H9 (cell line): ENCODE results near the gene PRAMEF33. TPM values are rescaled to one million over a fixed set of nuclear protein-coding genes. Genes with fewer than 3 reads are reported as not detected.
"Not testable (repeated sequence)": the region's sequence is repeated elsewhere in the genome, so short reads cannot be mapped to it uniquely, and the experiment has no call there.

Experiments
- DNase-seq: peaks from one replicate; pipeline ENCODE4 v3.0.0-alpha.2; 2017
- H2AFZ ChIP-seq: one replicate; pipeline ENCODE4 v1.6.1; 2013; ENCODE audit warnings: mild to moderate bottlenecking, low read length, control low read depth, moderate library complexity
- H2AK5ac ChIP-seq: 2 replicates; pipeline ENCODE4 v1.6.1; 2013; ENCODE audit warnings: low read length, control low read depth, mixed read lengths; ENCODE audit not compliant: insufficient read length
- H2BK120ac ChIP-seq: one replicate; pipeline ENCODE4 v1.6.1; 2013; ENCODE audit warnings: low read depth, mild to moderate bottlenecking, low read length, control low read depth, inconsistent platforms; ENCODE audit not compliant: poor library complexity, severe bottlenecking
- H2BK12ac ChIP-seq: 2 replicates; pipeline ENCODE4 v1.6.1; 2013; ENCODE audit warnings: low read length, control low read depth, mixed read lengths, low read depth; ENCODE audit not compliant: insufficient read length
- H2BK15ac ChIP-seq: 2 replicates; pipeline ENCODE4 v1.6.1; 2013; ENCODE audit warnings: low read depth, low read length, control low read depth
- H2BK20ac ChIP-seq: one replicate; pipeline ENCODE4 v1.6.1; 2013; ENCODE audit warnings: low read depth, mild to moderate bottlenecking, low read length, control low read depth, inconsistent platforms; ENCODE audit not compliant: poor library complexity, severe bottlenecking
- H2BK5ac ChIP-seq: 2 replicates; pipeline ENCODE4 v1.6.1; 2013; ENCODE audit warnings: low read length, control low read depth, mixed read lengths; ENCODE audit not compliant: insufficient read length
- H3K14ac ChIP-seq: 2 replicates; pipeline ENCODE4 v1.6.1; 2013; ENCODE audit warnings: low read length, control low read depth; ENCODE audit not compliant: insufficient read depth
- H3K18ac ChIP-seq: 2 replicates; pipeline ENCODE4 v1.6.1; 2013; ENCODE audit warnings: low read depth, mild to moderate bottlenecking, mixed read lengths, low read length, control low read depth; ENCODE audit not compliant: insufficient read length
- H3K23ac ChIP-seq: 2 replicates; pipeline ENCODE4 v1.6.1; 2013; ENCODE audit warnings: low read length, control low read depth, mixed read lengths, low read depth; ENCODE audit not compliant: insufficient read length
- H3K23me2 ChIP-seq: 2 replicates; pipeline ENCODE4 v1.6.1; 2013; ENCODE audit warnings: low read depth, mild to moderate bottlenecking, mixed read lengths, low read length, control low read depth; ENCODE audit not compliant: insufficient read length, poor library complexity, severe bottlenecking
- H3K27ac ChIP-seq: 2 replicates; pipeline ENCODE4 v1.5.1; 2013; ENCODE audit warnings: low read length, control low read depth, mixed read lengths, low read depth; ENCODE audit not compliant: insufficient read length
- H3K27me3 ChIP-seq: 2 replicates; pipeline ENCODE4 v1.6.1; 2013; ENCODE audit warnings: low read length, control low read depth, inconsistent platforms; ENCODE audit not compliant: insufficient read depth
- H3K4ac ChIP-seq: 2 replicates; pipeline ENCODE4 v1.6.1; 2013; ENCODE audit warnings: low read depth, mild to moderate bottlenecking, control low read depth, inconsistent platforms, low read length, moderate library complexity
- H3K4me1 ChIP-seq: 2 replicates; pipeline ENCODE4 v1.6.1; 2013; ENCODE audit warnings: low read length, control low read depth, inconsistent platforms; ENCODE audit not compliant: insufficient read depth
- H3K4me2 ChIP-seq: 2 replicates; pipeline ENCODE4 v1.6.1; 2013; ENCODE audit warnings: low read length, control low read depth, mixed read lengths; ENCODE audit not compliant: insufficient read length, insufficient read depth
- H3K56ac ChIP-seq: 2 replicates; pipeline ENCODE4 v1.6.1; 2013; ENCODE audit warnings: low read depth, mild to moderate bottlenecking, mixed read lengths, low read length, control low read depth; ENCODE audit not compliant: insufficient read length
- H3K79me1 ChIP-seq: 2 replicates; pipeline ENCODE4 v1.6.1; 2013; ENCODE audit warnings: low read depth, mild to moderate bottlenecking, moderate library complexity, low read length, control low read depth, inconsistent platforms; ENCODE audit not compliant: insufficient read depth, poor library complexity, severe bottlenecking
- H3K79me2 ChIP-seq: 2 replicates; pipeline ENCODE4 v1.6.1; 2013; ENCODE audit warnings: low read length, control low read depth, inconsistent platforms; ENCODE audit not compliant: insufficient read depth
- H3K9ac ChIP-seq: 2 replicates; pipeline ENCODE4 v1.6.1; 2013; ENCODE audit warnings: low read length, control low read depth, mixed read lengths; ENCODE audit not compliant: insufficient read length; ENCODE audit errors: extremely low read depth
- H3K9me3 ChIP-seq: one replicate; pipeline ENCODE4 v1.6.1; 2013; ENCODE audit warnings: low read depth, low read length, inconsistent platforms; ENCODE audit not compliant: control insufficient read depth
- H3T11ph ChIP-seq: one replicate; pipeline ENCODE4 v1.6.1; 2013; ENCODE audit warnings: mild to moderate bottlenecking, low read length, control low read depth, inconsistent platforms
- H4K20me1 ChIP-seq: one replicate; pipeline ENCODE4 v1.6.1; 2013; ENCODE audit not compliant: control insufficient read depth, insufficient read length, insufficient read depth
- H4K5ac ChIP-seq: 2 replicates; pipeline ENCODE4 v1.6.1; 2013; ENCODE audit warnings: low read depth, mild to moderate bottlenecking, mixed read lengths, low read length, control low read depth; ENCODE audit not compliant: insufficient read length
- H4K8ac ChIP-seq: replicated peaks from 2 replicates; pipeline ENCODE4 v1.6.1; 2013; ENCODE audit warnings: low read length, control low read depth, mixed read lengths, low read depth; ENCODE audit not compliant: insufficient read length
- H4K91ac ChIP-seq: 2 replicates; pipeline ENCODE4 v1.6.1; 2013; ENCODE audit warnings: low read depth, mild to moderate bottlenecking, moderate library complexity, mixed read lengths, low read length, control low read depth; ENCODE audit not compliant: insufficient read length
- H3K27ac Mint-ChIP-seq, 3 experiments: 2 replicates in 2 of 3; 3 replicates in 1 of 3; pipeline ENCODE4 v1.8.0; 2020 to 2021; ENCODE audit warnings: mixed read lengths in 3 of 3, mild to moderate bottlenecking in 1 of 3, moderate library complexity in 1 of 3
- H3K27me3 Mint-ChIP-seq: 2 replicates; pipeline ENCODE4 v1.8.0; 2021; ENCODE audit warnings: low read depth, mild to moderate bottlenecking, moderate library complexity, mixed read lengths
- H3K36me3 Mint-ChIP-seq, 3 experiments: 2 replicates in 2 of 3; 3 replicates in 1 of 3; pipeline ENCODE4 v1.8.0; 2020 to 2021; ENCODE audit warnings: low read depth in 3 of 3, mixed read lengths in 3 of 3; ENCODE audit not compliant: insufficient read depth in 1 of 3
- H3K4me1 Mint-ChIP-seq, 2 experiments: 2 replicates each; pipeline ENCODE4 v1.8.0; 2020; ENCODE audit warnings: mixed read lengths in 2 of 2
- H3K4me3 Mint-ChIP-seq, 2 experiments: 2 replicates in 1 of 2; 3 replicates in 1 of 2; pipeline ENCODE4 v1.8.0; 2020 to 2021; ENCODE audit warnings: mild to moderate bottlenecking in 2 of 2, mixed read lengths in 2 of 2, moderate library complexity in 1 of 2
- H3K9me3 Mint-ChIP-seq, 2 experiments: 2 replicates in 1 of 2; 3 replicates in 1 of 2; pipeline ENCODE4 v1.8.0; 2020; ENCODE audit warnings: mild to moderate bottlenecking in 2 of 2, mixed read lengths in 2 of 2, moderate library complexity in 1 of 2
- CTCF ChIP-seq: fragments of 200-600 bp; sonication (generic); conservative IDR thresholded peaks from 3 replicates; pipeline ENCODE4 v1.8.0; 2021; ENCODE audit warnings: antibody characterized with exemption, mild to moderate bottlenecking
- WGBS: extraction: QIAGEN DNeasy Blood & Tissue Kit; methylation state at CpG from one replicate; pipeline ENCODE4 v1.1.7; 2013; ENCODE audit warnings: missing lambda C conversion rate, low lambda C conversion rate, mixed read lengths; ENCODE audit not compliant: insufficient read length; ENCODE audit errors: extremely low coverage; 5-methylcytosine and 5-hydroxymethylcytosine counted together
- total RNA-seq: library from RNA; stranded (reverse); gene quantifications from 2 replicates; pipeline ENCODE4 v1.2.1, GENCODE V29; 2021

PRAMEF33 gene
- total RNA-seq, 1 experiment from 2014 or later: not detected

GRCh38 chr1:13356774-13357173 is 53.4 kb downstream of the PRAMEF33 start:
- not testable (repeated sequence) for H2BK120ac ChIP-seq, H3T11ph ChIP-seq, H3K27me3 Mint-ChIP-seq, H3K23me2 ChIP-seq, H2BK15ac ChIP-seq, H3K36me3 Mint-ChIP-seq, H2AK5ac ChIP-seq, H3K4me1 Mint-ChIP-seq, H3K9me3 ChIP-seq, H3K4me2 ChIP-seq, H2AFZ ChIP-seq, H3K4me3 Mint-ChIP-seq, H4K8ac ChIP-seq, H3K79me2 ChIP-seq, H3K79me1 ChIP-seq, H4K91ac ChIP-seq, H2BK20ac ChIP-seq, H3K4me1 ChIP-seq, H2BK12ac ChIP-seq, H3K4ac ChIP-seq, H3K27ac Mint-ChIP-seq, H2BK5ac ChIP-seq, DNase-seq, H4K20me1 ChIP-seq, H3K56ac ChIP-seq, H3K27ac ChIP-seq, H3K23ac ChIP-seq, H3K9ac ChIP-seq, H3K14ac ChIP-seq, H3K18ac ChIP-seq, H4K5ac ChIP-seq, H3K27me3 ChIP-seq
- H3K9me3 Mint-ChIP-seq: peaks cover 13 to 24% of the 10 kb centered on the region in 2 experiments
- peak; percentile 68 for TF ChIP-seq CTCF
- WGBS: no CpG with 5 or more reads among the region's 5 CpGs

Other genes with a start within 250 kb of the PRAMEF33 start
- not detected in 2 replicates for gene PRAMEF27, start 247.0 kb upstream of the PRAMEF33 start, total RNA-seq
- gene HNRNPCL3, start 242.8 kb upstream of the PRAMEF33 start, total RNA-seq: not detected in 2 replicates
- gene PRAMEF25, start 232.8 kb upstream of the PRAMEF33 start, total RNA-seq: not detected in 2 replicates
- gene HNRNPCL2, start 186.7 kb upstream of the PRAMEF33 start, total RNA-seq: not detected in 2 replicates
- gene PRAMEF26, start 147.5 kb upstream of the PRAMEF33 start, total RNA-seq: not detected in 2 replicates
- not detected in 2 replicates for gene HNRNPCL4, start 137.9 kb upstream of the PRAMEF33 start, total RNA-seq
- not detected in 2 replicates for gene PRAMEF9, start 131.7 kb upstream of the PRAMEF33 start, total RNA-seq
- not detected in 2 replicates for gene PRAMEF13, start 102.1 kb upstream of the PRAMEF33 start, total RNA-seq
- not detected in 2 replicates for gene PRAMEF18, start 77.4 kb upstream of the PRAMEF33 start, total RNA-seq
- not detected in 2 replicates for gene PRAMEF5, start 49.3 kb upstream of the PRAMEF33 start, total RNA-seq
- not detected in 2 replicates for gene PRAMEF8, start 18.4 kb upstream of the PRAMEF33 start, total RNA-seq
- gene PRAMEF15, start 12.0 kb downstream of the PRAMEF33 start, total RNA-seq: not detected in 2 replicates
- gene PRAMEF14, start 43.6 kb downstream of the PRAMEF33 start, total RNA-seq: not detected in 2 replicates
- gene PRAMEF19, start 68.4 kb downstream of the PRAMEF33 start, total RNA-seq: not detected in 2 replicates
- not detected in 2 replicates for gene PRAMEF17, start 86.1 kb downstream of the PRAMEF33 start, total RNA-seq
- gene PRAMEF20, start 106.9 kb downstream of the PRAMEF33 start, total RNA-seq: not detected in 2 replicates
- gene LRRC38, start 210.5 kb downstream of the PRAMEF33 start, total RNA-seq: 0.72 and 0.86 TPM in 2 replicates